ENCODE data around the gene TFPI.
A peak's percentile ranks its signal among the peaks of the same experiment; 100 is the strongest.

The TFPI gene

GRCh38 chr2:187462839-187463238 is 91.4 kb downstream of the TFPI start:
- no peak overlapping the region for H3K4me3 ChIP-seq (ENCODE audit: control insufficient read depth, low read depth, low read length)
- no peak for TF ChIP-seq CTCF (IDR thresholded peaks at IDR 0.05; ENCODE audit: control insufficient read depth, insufficient read depth, low read depth, low read length, missing control alignments)
- DNase-seq (ENCODE audit: low read depth), result no peak

- no peak for TF ChIP-seq CTCF (IDR thresholded peaks at IDR 0.05; ENCODE audit: control insufficient read depth, insufficient read depth, low read depth, low read length, missing control alignments)
- no peak overlapping the region for H3K4me3 ChIP-seq (ENCODE audit: control insufficient read depth, low read depth, low read length)
- DNase-seq (ENCODE audit: low read depth), result no peak
These were observed 92.7 kb downstream of the TFPI start for GRCh38 chr2:187461294-187462261.

GRCh38 chr2:187459256-187459655 is 95.0 kb downstream of the TFPI start:
- DNase-seq (ENCODE audit: low read depth), result no peak
- TF ChIP-seq CTCF (IDR thresholded peaks at IDR 0.05; ENCODE audit: control insufficient read depth, insufficient read depth, low read depth, low read length, missing control alignments), result no peak
- H3K4me3 ChIP-seq (ENCODE audit: control insufficient read depth, low read depth, low read length), result no peak overlapping the region

- no peak for DNase-seq (ENCODE audit: low read depth)
- no peak overlapping the region for H3K4me3 ChIP-seq (ENCODE audit: control insufficient read depth, low read depth, low read length)
- peak; percentile 30 for TF ChIP-seq CTCF (IDR thresholded peaks at IDR 0.05; ENCODE audit: control insufficient read depth, insufficient read depth, low read depth, low read length, missing control alignments)
These were observed 101.1 kb downstream of the TFPI start for GRCh38 chr2:187453078-187453641.

GRCh38 chr2:187451510-187451909 is 102.7 kb downstream of the TFPI start:
- no peak overlapping the region for H3K4me3 ChIP-seq (ENCODE audit: control insufficient read depth, low read depth, low read length)
- TF ChIP-seq CTCF (IDR thresholded peaks at IDR 0.05; ENCODE audit: control insufficient read depth, insufficient read depth, low read depth, low read length, missing control alignments), result no peak
- DNase-seq (ENCODE audit: low read depth), result no peak

GRCh38 chr2:187447336-187447735 is 106.9 kb downstream of the TFPI start:
- no peak overlapping the region for H3K4me3 ChIP-seq (ENCODE audit: control insufficient read depth, low read depth, low read length)

More at GRCh38 chr2:187447336-187447735, 106.9 kb downstream of the TFPI start:
- DNase-seq (ENCODE audit: low read depth), result no peak
- TF ChIP-seq CTCF (IDR thresholded peaks at IDR 0.05; ENCODE audit: control insufficient read depth, insufficient read depth, low read depth, low read length, missing control alignments), result no peak

Measured in AG09309 (cell line).